Measurements from ENCODE around the gene TEAD1. TPM values are rescaled to one million over a fixed set of nuclear protein-coding genes. Genes with fewer than 3 reads are reported as not detected.

TEAD1 gene
- total RNA-seq, 1 experiment from 2014 or later, result 106 TPM

DNA sequence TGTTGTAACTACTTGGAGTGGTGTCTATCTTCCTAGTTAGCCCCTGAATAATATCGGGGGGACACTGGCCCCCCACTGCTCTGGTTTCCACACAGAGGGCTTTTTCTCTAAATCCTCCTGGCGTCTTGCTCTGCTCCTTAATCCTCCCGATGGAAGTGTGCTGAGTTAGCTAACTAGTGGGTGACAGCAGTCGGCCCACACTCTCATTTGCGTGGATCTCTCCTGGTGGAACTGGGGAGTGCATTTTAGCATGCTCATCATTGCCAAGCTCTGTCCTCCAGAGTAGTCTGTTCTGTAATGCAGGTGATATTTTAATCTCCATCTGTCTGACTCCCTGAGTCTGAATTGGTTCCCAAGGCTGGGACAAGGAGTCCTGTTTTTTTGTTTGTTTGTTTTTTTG lies 288.8 kb downstream of the TEAD1 start:
- intact Hi-C loops (cut with micrococcal nuclease; ENCODE audit: unreplicated experiment), result loop anchor here (10.0 kb wide), 1 partner anchor 382 kb away; no protein-coding TSS in a partner anchor
- Histone ChIP-seq H3K27ac (no peak overlapping the region), H3K27me3 (ENCODE audit: insufficient read depth, low read depth) (no peaks in the 10 kb centered on the region), H3K4me1 (replicated peaks; ENCODE audit: insufficient read depth) (no peaks in the 10 kb centered on the region), H3K9me2 (ENCODE audit: insufficient read depth) (no peaks in the 10 kb centered on the region), H3K4me3 (no peak overlapping the region), H2AFZ (no peak overlapping the region), H3K36me3 (ENCODE audit: low read depth) (no peaks in the 10 kb centered on the region), H3K79me2 (ENCODE audit: low read depth) (no peaks in the 10 kb centered on the region), H3F3A (ENCODE audit: insufficient read depth, low read depth) (0 out of 2 replicates have a peak, but pooled peaks cover 6% of the 10 kb centered on the region), H3K4me2 (no peak overlapping the region), H4K20me1 (ENCODE audit: insufficient read depth) (no peaks in the 10 kb centered on the region), H3K9me3 (ENCODE audit: insufficient read depth, low read depth) (no peaks in the 10 kb centered on the region)
- POLR2A ChIA-PET (ENCODE audit: unreplicated experiment), result no interaction called here
- no TSS peak for BruUV-seq (replicated peaks)
- TF ChIP-seq, protein P1, sequence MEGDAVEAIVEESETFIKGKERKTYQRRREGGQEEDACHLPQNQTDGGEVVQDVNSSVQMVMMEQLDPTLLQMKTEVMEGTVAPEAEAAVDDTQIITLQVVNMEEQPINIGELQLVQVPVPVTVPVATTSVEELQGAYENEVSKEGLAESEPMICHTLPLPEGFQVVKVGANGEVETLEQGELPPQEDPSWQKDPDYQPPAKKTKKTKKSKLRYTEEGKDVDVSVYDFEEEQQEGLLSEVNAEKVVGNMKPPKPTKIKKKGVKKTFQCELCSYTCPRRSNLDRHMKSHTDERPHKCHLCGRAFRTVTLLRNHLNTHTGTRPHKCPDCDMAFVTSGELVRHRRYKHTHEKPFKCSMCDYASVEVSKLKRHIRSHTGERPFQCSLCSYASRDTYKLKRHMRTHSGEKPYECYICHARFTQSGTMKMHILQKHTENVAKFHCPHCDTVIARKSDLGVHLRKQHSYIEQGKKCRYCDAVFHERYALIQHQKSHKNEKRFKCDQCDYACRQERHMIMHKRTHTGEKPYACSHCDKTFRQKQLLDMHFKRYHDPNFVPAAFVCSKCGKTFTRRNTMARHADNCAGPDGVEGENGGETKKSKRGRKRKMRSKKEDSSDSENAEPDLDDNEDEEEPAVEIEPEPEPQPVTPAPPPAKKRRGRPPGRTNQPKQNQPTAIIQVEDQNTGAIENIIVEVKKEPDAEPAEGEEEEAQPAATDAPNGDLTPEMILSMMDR (conservative IDR thresholded peaks at IDR 0.05), result no peak
- TF ChIP-seq EZH2 (IDR thresholded peaks at IDR 0.05; ENCODE audit: low read depth), result no peak
- no peak for DNase-seq
- CTCF ChIA-PET, result interaction anchor here (1.2 kb wide), 1 partner anchor 221 kb away, joined by 6 read pairs; no protein-coding TSS in a partner anchor

DNA sequence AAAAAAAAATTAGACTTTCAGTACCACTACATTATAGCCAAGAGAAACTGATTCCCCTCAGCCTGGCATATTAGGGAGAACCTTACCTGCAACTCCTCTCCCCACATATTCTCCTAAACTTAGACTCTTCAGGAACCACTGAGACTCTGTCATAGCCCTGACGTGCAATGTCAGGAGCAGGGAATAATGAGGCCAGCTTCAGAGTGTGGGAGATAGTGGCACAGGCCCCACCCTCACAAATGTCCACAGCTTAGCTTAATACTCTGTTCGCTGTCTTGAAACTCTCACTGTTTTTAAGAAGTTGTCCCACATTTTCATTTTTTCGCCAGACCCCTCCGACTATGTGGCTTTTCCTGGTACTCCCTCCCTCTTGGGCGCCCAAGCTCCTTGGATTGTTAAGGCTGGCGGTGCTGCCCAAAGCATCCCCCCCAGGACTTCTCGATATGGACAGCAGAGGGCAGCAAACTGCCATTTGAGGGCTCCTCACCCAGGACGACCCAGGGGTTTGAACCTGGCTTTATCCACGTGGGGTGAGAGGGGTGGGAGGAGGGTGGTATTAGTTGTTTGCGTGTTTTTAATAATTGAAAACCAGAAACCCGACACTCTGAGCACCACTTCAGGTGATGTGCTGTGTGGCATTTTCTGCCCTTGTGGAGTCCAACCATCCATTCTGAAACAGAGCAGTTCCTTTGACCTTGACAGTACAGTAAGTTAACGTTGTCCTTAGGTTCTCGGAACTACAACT lies 289.7 kb downstream of the TEAD1 start:
- no peak overlapping the region for H3K4me2 ChIP-seq
- POLR2A ChIA-PET (ENCODE audit: unreplicated experiment), result interaction anchor here (0.6 kb wide), 1 partner anchor 603 kb away, joined by 4 read pairs; no protein-coding TSS in a partner anchor
- DNase-seq, result peak in 1 of 2 experiments; percentile 55

DNA sequence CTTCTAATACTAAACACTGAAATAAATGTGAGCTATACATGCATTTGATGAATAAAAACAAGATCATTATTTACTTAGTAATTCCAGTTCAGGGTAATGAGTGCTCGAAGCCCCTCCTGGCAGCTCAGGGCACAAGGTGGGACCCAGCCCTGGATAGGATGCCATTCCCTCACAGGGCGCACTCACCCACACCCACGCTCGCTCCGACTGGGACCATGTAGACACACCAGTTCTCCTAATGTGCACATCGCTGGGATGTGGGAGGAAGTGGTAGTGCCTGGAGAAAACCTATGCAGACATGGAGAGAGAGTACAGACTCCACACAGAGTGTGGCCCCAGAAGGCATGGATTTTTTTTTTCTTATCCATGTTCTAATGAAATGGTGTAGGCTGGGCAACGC lies 290.4 kb downstream of the TEAD1 start:
- Histone ChIP-seq H2AFZ (no peak overlapping the region), H4K20me1 (ENCODE audit: insufficient read depth) (no peaks in the 10 kb centered on the region), H3K79me2 (ENCODE audit: low read depth) (no peaks in the 10 kb centered on the region), H3K27me3 (ENCODE audit: insufficient read depth, low read depth) (no peaks in the 10 kb centered on the region), H3K27ac (no peak overlapping the region), H3K9me2 (ENCODE audit: insufficient read depth) (no peaks in the 10 kb centered on the region), H3K9me3 (ENCODE audit: insufficient read depth, low read depth) (no peaks in the 10 kb centered on the region), H3F3A (ENCODE audit: insufficient read depth, low read depth) (0 out of 2 replicates have a peak, but pooled peaks cover 6% of the 10 kb centered on the region), H3K4me2 (no peak overlapping the region), H3K36me3 (ENCODE audit: low read depth) (no peaks in the 10 kb centered on the region), H3K4me1 (replicated peaks; ENCODE audit: insufficient read depth) (no peaks in the 10 kb centered on the region), H3K4me3 (no peak overlapping the region)
- ChIA-PET POLR2A (ENCODE audit: unreplicated experiment) (interaction anchor here (0.6 kb wide), 1 partner anchor 602 kb away, joined by 4 read pairs; no protein-coding TSS in a partner anchor), CTCF (interaction anchor here (0.5 to 0.7 kb wide), 2 partner anchors 206 to 648 kb away, joined by 3 to 4 read pairs; no protein-coding TSS in a partner anchor)
- no TSS peak for BruUV-seq (replicated peaks)
- intact Hi-C loops (cut with micrococcal nuclease; ENCODE audit: unreplicated experiment), result loop anchor here (1.0 to 10.0 kb wide), 4 partner anchors 188 to 380 kb away; no protein-coding TSS in a partner anchor
- no peak for DNase-seq
- TF ChIP-seq EZH2 (IDR thresholded peaks at IDR 0.05; ENCODE audit: low read depth), result no peak
- TF ChIP-seq, protein P1 (conservative IDR thresholded peaks at IDR 0.05), result no peak

More for the DNA sequence above, 289.7 kb downstream of the TEAD1 start:
- CTCF ChIA-PET, result interaction anchor here (0.5 to 1.2 kb wide), 11 partner anchors 146 to 675 kb away, joined by 3 to 7 read pairs (median 4); no protein-coding TSS in a partner anchor
- Histone ChIP-seq H3K36me3 (ENCODE audit: low read depth) (no peaks in the 10 kb centered on the region), H3K4me1 (replicated peaks; ENCODE audit: insufficient read depth) (no peaks in the 10 kb centered on the region), H3K27me3 (ENCODE audit: insufficient read depth, low read depth) (no peaks in the 10 kb centered on the region), H3K9me3 (ENCODE audit: insufficient read depth, low read depth) (no peaks in the 10 kb centered on the region), H2AFZ (no peak overlapping the region), H3K27ac (no peak overlapping the region), H3K9me2 (ENCODE audit: insufficient read depth) (no peaks in the 10 kb centered on the region), H4K20me1 (ENCODE audit: insufficient read depth) (no peaks in the 10 kb centered on the region), H3K4me3 (no peak overlapping the region), H3K79me2 (ENCODE audit: low read depth) (no peaks in the 10 kb centered on the region), H3F3A (ENCODE audit: insufficient read depth, low read depth) (0 out of 2 replicates have a peak, but pooled peaks cover 6% of the 10 kb centered on the region)
- TF ChIP-seq, protein P1 (conservative IDR thresholded peaks at IDR 0.05), result peak; percentile 87
- TF ChIP-seq EZH2 (IDR thresholded peaks at IDR 0.05; ENCODE audit: low read depth), result no peak
- BruUV-seq (replicated peaks), result no TSS peak
- intact Hi-C loops (cut with micrococcal nuclease; ENCODE audit: unreplicated experiment), result loop anchor here (1.0 to 10.0 kb wide), 3 partner anchors 189 to 381 kb away; no protein-coding TSS in a partner anchor
